ENCODE results near the gene WBP2. TPM values are rescaled to one million over a fixed set of nuclear protein-coding genes. Genes with fewer than 3 reads are reported as not detected.

Gene WBP2
- polyA plus RNA-seq, 1 donor from 2014 or later, result 21.7 TPM

- H3K4me2 ChIP-seq (ENCODE audit: low read length), result no peak overlapping the region
- no peaks in the 10 kb centered on the region for H4K20me1 ChIP-seq (ENCODE audit: insufficient read depth)
- H2AFZ ChIP-seq (ENCODE audit: low read depth, low read length), result no peak overlapping the region
- no peaks in the 10 kb centered on the region for H3K79me2 ChIP-seq (replicated peaks; ENCODE audit: insufficient read depth, low read length)
- no peak for TF ChIP-seq REST (IDR thresholded peaks at IDR 0.05; ENCODE audit: borderline replicate concordance)
- no peak for TF ChIP-seq TAF1 (IDR thresholded peaks at IDR 0.05; ENCODE audit: low read depth)
- TF ChIP-seq POLR2AphosphoS5 (IDR thresholded peaks at IDR 0.05), result no peak
- H3K9me2 ChIP-seq (ENCODE audit: insufficient read depth, low read length), result no peaks in the 10 kb centered on the region
- H3K27me3 ChIP-seq (ENCODE audit: insufficient read depth, low read depth, low read length), result no peaks in the 10 kb centered on the region
- no peak overlapping the region for H3K9ac ChIP-seq (ENCODE audit: low read length)
- no peaks in the 10 kb centered on the region for H3F3A ChIP-seq (ENCODE audit: insufficient read depth, low read length, poor library complexity, severe bottlenecking)
- H3K27ac ChIP-seq (ENCODE audit: low read length), result no peak overlapping the region
- H3K36me3 ChIP-seq (ENCODE audit: insufficient read depth, low read length), result no peaks in the 10 kb centered on the region
- no peaks in the 10 kb centered on the region for H3K9me3 ChIP-seq (ENCODE audit: low read length)
- H3K4me3 ChIP-seq (ENCODE audit: low read length), result no peak overlapping the region
Observed at GRCh38 chr17:75825748-75826370, 29.3 kb downstream of the WBP2 start.

- no peak overlapping the region for H3K27ac ChIP-seq (ENCODE audit: low read length)
Observed at GRCh38 chr17:75825149-75825552, 30.0 kb downstream of the WBP2 start.

More at GRCh38 chr17:75825149-75825552, 30.0 kb downstream of the WBP2 start:
- Histone ChIP-seq H2AFZ (ENCODE audit: low read depth, low read length) (no peak overlapping the region), H3K9me2 (ENCODE audit: insufficient read depth, low read length) (no peaks in the 10 kb centered on the region), H3K9me3 (ENCODE audit: low read length) (no peaks in the 10 kb centered on the region), H3F3A (ENCODE audit: insufficient read depth, low read length, poor library complexity, severe bottlenecking) (no peaks in the 10 kb centered on the region), H3K4me2 (ENCODE audit: low read length) (no peak overlapping the region), H3K27me3 (ENCODE audit: insufficient read depth, low read depth, low read length) (no peaks in the 10 kb centered on the region), H3K36me3 (ENCODE audit: insufficient read depth, low read length) (no peaks in the 10 kb centered on the region), H4K20me1 (ENCODE audit: insufficient read depth) (no peaks in the 10 kb centered on the region), H3K79me2 (replicated peaks; ENCODE audit: insufficient read depth, low read length) (no peaks in the 10 kb centered on the region), H3K4me3 (ENCODE audit: low read length) (no peak overlapping the region), H3K9ac (ENCODE audit: low read length) (no peak overlapping the region)
- no peak for TF ChIP-seq POLR2AphosphoS5 (IDR thresholded peaks at IDR 0.05)
- no peak for TF ChIP-seq SMC3 (conservative IDR thresholded peaks at IDR 0.05; ENCODE audit: poor library complexity)
- no peak for TF ChIP-seq RAD21 (conservative IDR thresholded peaks at IDR 0.05)
- no peak for TF ChIP-seq EP300 (conservative IDR thresholded peaks at IDR 0.05; ENCODE audit: poor library complexity, severe bottlenecking)
- no peak for TF ChIP-seq TAF1 (IDR thresholded peaks at IDR 0.05; ENCODE audit: low read depth)
- no peak for TF ChIP-seq CTCF (IDR thresholded peaks at IDR 0.05; ENCODE audit: poor library complexity, severe bottlenecking)
- TF ChIP-seq REST (IDR thresholded peaks at IDR 0.05; ENCODE audit: borderline replicate concordance), result no peak
- TF ChIP-seq EZH2 (IDR thresholded peaks at IDR 0.05; ENCODE audit: borderline replicate concordance, insufficient read depth, low read length, poor library complexity, severe bottlenecking), result no peak
- TF ChIP-seq MXI1 (conservative IDR thresholded peaks at IDR 0.05; ENCODE audit: poor library complexity, severe bottlenecking), result no peak
